Measurements from ENCODE around the gene CASS4. TPM values are rescaled to one million over a fixed set of nuclear protein-coding genes. Genes with fewer than 3 reads are reported as not detected.

Gene CASS4
- total RNA-seq, 1 donor from 2014 or later = 0.56 TPM

GRCh38 chr20:56429502-56429901 lies 17.4 kb downstream of the CASS4 start:
- no peaks in the 10 kb centered on the region for H3K9me3 Mint-ChIP-seq
- H3K4me1 Mint-ChIP-seq (ENCODE audit: unreplicated experiment) = peaks cover 16% of the 10 kb centered on the region
- H3K4me3 Mint-ChIP-seq = no peak overlapping the region
- peaks cover 6% of the 10 kb centered on the region for H3K27me3 Mint-ChIP-seq
- TF ChIP-seq CTCF (conservative IDR thresholded peaks at IDR 0.05) = no peak
- H3K27ac Mint-ChIP-seq = no peak overlapping the region
- no peak for DNase-seq (ENCODE audit: extremely low spot score, unreplicated experiment)
- no peaks in the 10 kb centered on the region for H3K36me3 Mint-ChIP-seq

GRCh38 chr20:56429941-56430340 lies 17.9 kb downstream of the CASS4 start:
- no peaks in the 10 kb centered on the region for H3K36me3 Mint-ChIP-seq
- no peak overlapping the region for H3K27ac Mint-ChIP-seq
- no peak overlapping the region for H3K4me3 Mint-ChIP-seq
- H3K4me1 Mint-ChIP-seq (ENCODE audit: unreplicated experiment) = peaks cover 16% of the 10 kb centered on the region
- no peaks in the 10 kb centered on the region for H3K9me3 Mint-ChIP-seq
- DNase-seq (ENCODE audit: extremely low spot score, unreplicated experiment) = no peak
- no peak for TF ChIP-seq CTCF (conservative IDR thresholded peaks at IDR 0.05)
- H3K27me3 Mint-ChIP-seq = peaks cover 6% of the 10 kb centered on the region

GRCh38 chr20:56430461-56430860 lies 18.4 kb downstream of the CASS4 start:
- Mint-ChIP-seq H3K4me1 (ENCODE audit: unreplicated experiment) (peaks cover 16% of the 10 kb centered on the region), H3K27me3 (peaks cover 6% of the 10 kb centered on the region), H3K27ac (no peak overlapping the region), H3K4me3 (no peak overlapping the region), H3K9me3 (no peaks in the 10 kb centered on the region), H3K36me3 (no peaks in the 10 kb centered on the region)
- TF ChIP-seq CTCF (conservative IDR thresholded peaks at IDR 0.05) = no peak
- no peak for DNase-seq (ENCODE audit: extremely low spot score, unreplicated experiment)

GRCh38 chr20:56430957-56431356 lies 18.9 kb downstream of the CASS4 start:
- Mint-ChIP-seq H3K9me3 (no peaks in the 10 kb centered on the region), H3K4me3 (no peak overlapping the region), H3K4me1 (ENCODE audit: unreplicated experiment) (peaks cover 16% of the 10 kb centered on the region), H3K27ac (no peak overlapping the region), H3K27me3 (peaks cover 6% of the 10 kb centered on the region), H3K36me3 (no peaks in the 10 kb centered on the region)
- DNase-seq (ENCODE audit: extremely low spot score, unreplicated experiment) = no peak
- no peak for TF ChIP-seq CTCF (conservative IDR thresholded peaks at IDR 0.05)

GRCh38 chr20:56431471-56431870 lies 19.4 kb downstream of the CASS4 start:
- no peak for DNase-seq (ENCODE audit: extremely low spot score, unreplicated experiment)
- Mint-ChIP-seq H3K9me3 (no peaks in the 10 kb centered on the region), H3K4me1 (ENCODE audit: unreplicated experiment) (peaks cover 16% of the 10 kb centered on the region), H3K27me3 (peaks cover 6% of the 10 kb centered on the region), H3K4me3 (no peak overlapping the region), H3K27ac (no peak overlapping the region), H3K36me3 (no peaks in the 10 kb centered on the region)
- TF ChIP-seq CTCF (conservative IDR thresholded peaks at IDR 0.05) = peak; percentile 45
